Epidermal melanocyte (primary cell): ENCODE data around the gene AXIN1.
"Not testable (repeated sequence)": the region's sequence is repeated elsewhere in the genome, so short reads cannot be mapped to it uniquely, and the experiment has no call there.

ENCODE experiments used
- DNase-seq: peaks from one replicate; pipeline ENCODE4 v3.0.0; 2011; ENCODE audit warnings: low spot score; ENCODE audit not compliant: insufficient read length

Gene AXIN1

GRCh38 chr16:352547-353403 lies at the start of gene AXIN1:
AXIN1 (minus strand) TSS chr16:352723; CDS start chr16:347025, 5,698 bp downstream.
- peak; percentile 89 for DNase-seq

- DNase-seq = peak; percentile 92
Measured at GRCh38 chr16:401468-402348, 49.2 kb upstream of the AXIN1 start, which contains the start of gene DECR2. DECR2 (plus strand) TSS chr16:401885; CDS start chr16:401964, 79 bp downstream.

GRCh38 chr16:400061-400591 lies 47.6 kb upstream of the AXIN1 start:
- no peak for DNase-seq

- DNase-seq = no peak
Measured at GRCh38 chr16:399340-400019, 47.0 kb upstream of the AXIN1 start.

- no peak for DNase-seq
Measured at GRCh38 chr16:398561-399339, 46.2 kb upstream of the AXIN1 start.

- DNase-seq = peak; percentile 73
Measured at GRCh38 chr16:397736-398332, 45.3 kb upstream of the AXIN1 start.

- DNase-seq = no peak
Measured at GRCh38 chr16:397135-397661, 44.7 kb upstream of the AXIN1 start, which contains the start of gene NME4. NME4 (plus strand) TSS chr16:397199; CDS start chr16:397223, 24 bp downstream.

- peak; percentile 82 for DNase-seq
Measured at GRCh38 chr16:396605-397004, 44.1 kb upstream of the AXIN1 start.

GRCh38 chr16:396199-396598 lies 43.7 kb upstream of the AXIN1 start:
- DNase-seq = no peak

- no peak for DNase-seq
Measured at GRCh38 chr16:392450-393030, 40.0 kb upstream of the AXIN1 start.

- DNase-seq = no peak
Measured at GRCh38 chr16:391885-392335, 39.4 kb upstream of the AXIN1 start.

- no peak for DNase-seq
Measured at GRCh38 chr16:389352-389751, 36.8 kb upstream of the AXIN1 start.

GRCh38 chr16:387761-388666 lies 35.5 kb upstream of the AXIN1 start:
- DNase-seq = not testable (repeated sequence)

- DNase-seq = no peak
Measured at GRCh38 chr16:386641-387156, 34.2 kb upstream of the AXIN1 start.

- DNase-seq = peak; percentile 20
Measured at GRCh38 chr16:383326-384051, 31.0 kb upstream of the AXIN1 start.

- peak; percentile 84 for DNase-seq
Measured at GRCh38 chr16:381789-382717, 29.5 kb upstream of the AXIN1 start, which contains the start of gene PGAP6. PGAP6 (minus strand) TSS chr16:381978; CDS start chr16:381821, 157 bp downstream.
